Measurements from ENCODE around the gene PAH.

DNA sequence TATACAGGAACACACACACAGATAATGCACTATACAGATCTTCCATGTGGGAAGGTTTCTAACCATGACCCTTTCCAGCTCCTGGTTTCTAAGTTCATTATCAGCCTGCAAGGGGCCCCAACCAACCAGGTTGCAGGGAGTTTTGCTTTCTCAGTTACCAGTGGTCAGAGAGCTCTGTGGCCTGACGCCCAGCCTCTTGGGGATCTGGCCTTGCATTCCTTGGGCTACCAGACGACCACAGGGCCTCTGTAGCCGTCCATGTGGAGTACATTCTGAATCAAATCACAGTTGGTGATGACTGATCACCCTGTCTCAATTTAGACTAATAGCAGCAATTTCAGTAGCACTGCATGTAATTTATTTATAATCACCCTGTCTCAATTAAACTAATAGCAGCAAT is 47.5 kb downstream of the PAH start:
- TF ChIP-seq, protein P1, sequence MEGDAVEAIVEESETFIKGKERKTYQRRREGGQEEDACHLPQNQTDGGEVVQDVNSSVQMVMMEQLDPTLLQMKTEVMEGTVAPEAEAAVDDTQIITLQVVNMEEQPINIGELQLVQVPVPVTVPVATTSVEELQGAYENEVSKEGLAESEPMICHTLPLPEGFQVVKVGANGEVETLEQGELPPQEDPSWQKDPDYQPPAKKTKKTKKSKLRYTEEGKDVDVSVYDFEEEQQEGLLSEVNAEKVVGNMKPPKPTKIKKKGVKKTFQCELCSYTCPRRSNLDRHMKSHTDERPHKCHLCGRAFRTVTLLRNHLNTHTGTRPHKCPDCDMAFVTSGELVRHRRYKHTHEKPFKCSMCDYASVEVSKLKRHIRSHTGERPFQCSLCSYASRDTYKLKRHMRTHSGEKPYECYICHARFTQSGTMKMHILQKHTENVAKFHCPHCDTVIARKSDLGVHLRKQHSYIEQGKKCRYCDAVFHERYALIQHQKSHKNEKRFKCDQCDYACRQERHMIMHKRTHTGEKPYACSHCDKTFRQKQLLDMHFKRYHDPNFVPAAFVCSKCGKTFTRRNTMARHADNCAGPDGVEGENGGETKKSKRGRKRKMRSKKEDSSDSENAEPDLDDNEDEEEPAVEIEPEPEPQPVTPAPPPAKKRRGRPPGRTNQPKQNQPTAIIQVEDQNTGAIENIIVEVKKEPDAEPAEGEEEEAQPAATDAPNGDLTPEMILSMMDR (IDR thresholded peaks at IDR 0.05), result no peak
- no peak for TF ChIP-seq POLR2A (IDR thresholded peaks at IDR 0.05)
- no peak for TF ChIP-seq EP300 (IDR thresholded peaks at IDR 0.05)
